ENCODE results near the gene CYYR1. TPM values are rescaled to one million over a fixed set of nuclear protein-coding genes. Genes with fewer than 3 reads are reported as not detected.

Gene CYYR1
- total and polyA plus RNA-seq, 7 experiments from 2014 or later = not detected

- no peak overlapping the region for H3K27ac Mint-ChIP-seq
- Histone ChIP-seq H3K27me3 (ENCODE audit: control insufficient read depth in 2 of 2, insufficient read depth in 2 of 2, low read length in 2 of 2) (no peaks in the 10 kb centered on the region), H3K4me3 (ENCODE audit: low read length) (no peak overlapping the region), H3K9me3 (ENCODE audit: control insufficient read depth in 2 of 3, low read length in 3 of 3) (no peaks in the 10 kb centered on the region), H3K4me1 (ENCODE audit: control insufficient read depth in 2 of 2, insufficient read depth in 2 of 2, low read length in 2 of 2) (no peaks in the 10 kb centered on the region), H3K27ac (ENCODE audit: low read depth, low read length) (no peak overlapping the region), H3K36me3 (ENCODE audit: control insufficient read depth in 2 of 3, insufficient read depth in 3 of 3, low read length in 3 of 3) (no peaks in the 10 kb centered on the region)
- peaks cover 0 to 16% (median 0%) of the 10 kb centered on the region in 5 donors for H3K27me3 Mint-ChIP-seq
- CTCF ChIA-PET = no interaction called here
- POLR2A ChIA-PET = no interaction called here
- no peaks in the 10 kb centered on the region for H3K4me1 Mint-ChIP-seq
- no peak overlapping the region for H3K4me3 Mint-ChIP-seq
- intact Hi-C loops (cut with micrococcal nuclease) = no loop called here
- no peak for ATAC-seq
- no peaks in the 10 kb centered on the region for H3K36me3 Mint-ChIP-seq
- peaks cover 0 to 4% (median 0%) of the 10 kb centered on the region in 11 donors for H3K9me3 Mint-ChIP-seq
- no peak for DNase-seq
Observed at GRCh38 chr21:26555540-26556146, 17.4 kb downstream of the CYYR1 start.

- intact Hi-C loops (cut with micrococcal nuclease) = no loop called here
- H3K4me3 Mint-ChIP-seq = no peak overlapping the region
- no peaks in the 10 kb centered on the region for H3K36me3 Mint-ChIP-seq
- ATAC-seq (no peak), DNase-seq (no peak)
- no peak overlapping the region for H3K4me3 ChIP-seq (ENCODE audit: low read length)
- no peaks in the 10 kb centered on the region for H3K27me3 ChIP-seq (ENCODE audit: control insufficient read depth in 2 of 2, insufficient read depth in 2 of 2, low read length in 2 of 2)
- no peak overlapping the region for H3K27ac ChIP-seq (ENCODE audit: low read depth, low read length)
- no peaks in the 10 kb centered on the region for H3K9me3 ChIP-seq (ENCODE audit: control insufficient read depth in 2 of 3, low read length in 3 of 3)
- H3K27ac Mint-ChIP-seq = no peak overlapping the region
- ChIA-PET CTCF (no interaction called here), POLR2A (no interaction called here)
- H3K27me3 Mint-ChIP-seq = peaks cover 0 to 9% (median 0%) of the 10 kb centered on the region in 5 donors
- H3K4me1 ChIP-seq (ENCODE audit: control insufficient read depth in 2 of 2, insufficient read depth in 2 of 2, low read length in 2 of 2) = no peaks in the 10 kb centered on the region
- no peaks in the 10 kb centered on the region for H3K4me1 Mint-ChIP-seq
- no peaks in the 10 kb centered on the region for H3K36me3 ChIP-seq (ENCODE audit: control insufficient read depth in 2 of 3, insufficient read depth in 3 of 3, low read length in 3 of 3)
- H3K9me3 Mint-ChIP-seq = peaks cover 0 to 4% (median 0%) of the 10 kb centered on the region in 11 donors
Observed at GRCh38 chr21:26554365-26554764, 18.7 kb downstream of the CYYR1 start.

- Histone ChIP-seq H3K27me3 (ENCODE audit: control insufficient read depth in 2 of 2, insufficient read depth in 2 of 2, low read length in 2 of 2) (no peaks in the 10 kb centered on the region), H3K9me3 (ENCODE audit: control insufficient read depth in 2 of 3, low read length in 3 of 3) (no peaks in the 10 kb centered on the region), H3K36me3 (ENCODE audit: control insufficient read depth in 2 of 3, insufficient read depth in 3 of 3, low read length in 3 of 3) (no peaks in the 10 kb centered on the region), H3K4me1 (ENCODE audit: control insufficient read depth in 2 of 2, insufficient read depth in 2 of 2, low read length in 2 of 2) (no peaks in the 10 kb centered on the region), H3K27ac (ENCODE audit: low read depth, low read length) (no peak overlapping the region), H3K4me3 (ENCODE audit: low read length) (no peak overlapping the region)
- Mint-ChIP-seq H3K4me3 (no peak overlapping the region), H3K36me3 (no peaks in the 10 kb centered on the region), H3K4me1 (no peaks in the 10 kb centered on the region), H3K27me3 (peaks cover 0 to 9% (median 0%) of the 10 kb centered on the region in 5 donors), H3K9me3 (peaks cover 0 to 4% (median 0%) of the 10 kb centered on the region in 11 donors), H3K27ac (no peak overlapping the region)
- DNase-seq = no peak
- ChIA-PET POLR2A (no interaction called here), CTCF (no interaction called here)
- no peak for ATAC-seq
- intact Hi-C loops (cut with micrococcal nuclease) = no loop called here
Observed at GRCh38 chr21:26553898-26554297, 19.2 kb downstream of the CYYR1 start.

GRCh38 chr21:26550326-26550725, 22.8 kb downstream of the CYYR1 start:
- Mint-ChIP-seq H3K36me3 (no peaks in the 10 kb centered on the region), H3K4me1 (no peaks in the 10 kb centered on the region), H3K4me3 (no peak overlapping the region), H3K9me3 (peaks cover 0 to 4% (median 0%) of the 10 kb centered on the region in 11 donors), H3K27me3 (peaks cover 0 to 14% (median 0%) of the 10 kb centered on the region in 5 donors), H3K27ac (no peak overlapping the region)
- intact Hi-C loops (cut with micrococcal nuclease) = no loop called here
- Histone ChIP-seq H3K36me3 (ENCODE audit: control insufficient read depth in 2 of 3, insufficient read depth in 3 of 3, low read length in 3 of 3) (no peaks in the 10 kb centered on the region), H3K4me3 (ENCODE audit: low read length) (no peak overlapping the region), H3K4me1 (ENCODE audit: control insufficient read depth in 2 of 2, insufficient read depth in 2 of 2, low read length in 2 of 2) (no peaks in the 10 kb centered on the region), H3K27me3 (ENCODE audit: control insufficient read depth in 2 of 2, insufficient read depth in 2 of 2, low read length in 2 of 2) (no peaks in the 10 kb centered on the region), H3K27ac (ENCODE audit: low read depth, low read length) (no peak overlapping the region), H3K9me3 (ENCODE audit: control insufficient read depth in 2 of 3, low read length in 3 of 3) (no peaks in the 10 kb centered on the region)
- POLR2A ChIA-PET = no interaction called here
- ATAC-seq (no peak), DNase-seq (no peak)
- CTCF ChIA-PET = no interaction called here

GRCh38 chr21:26546446-26547097, 26.5 kb downstream of the CYYR1 start:
- H3K36me3 Mint-ChIP-seq = no peaks in the 10 kb centered on the region
- Histone ChIP-seq H3K9me3 (ENCODE audit: control insufficient read depth in 2 of 3, low read length in 3 of 3) (no peaks in the 10 kb centered on the region), H3K36me3 (ENCODE audit: control insufficient read depth in 2 of 3, insufficient read depth in 3 of 3, low read length in 3 of 3) (no peaks in the 10 kb centered on the region), H3K4me3 (ENCODE audit: low read length) (no peak overlapping the region), H3K27me3 (ENCODE audit: control insufficient read depth in 2 of 2, insufficient read depth in 2 of 2, low read length in 2 of 2) (no peaks in the 10 kb centered on the region), H3K27ac (ENCODE audit: low read depth, low read length) (no peak overlapping the region), H3K4me1 (ENCODE audit: control insufficient read depth in 2 of 2, insufficient read depth in 2 of 2, low read length in 2 of 2) (no peaks in the 10 kb centered on the region)
- no peaks in the 10 kb centered on the region for H3K4me1 Mint-ChIP-seq
- ChIA-PET POLR2A (no interaction called here), CTCF (no interaction called here)
- H3K4me3 Mint-ChIP-seq = no peak overlapping the region
- peaks cover 0 to 6% (median 0%) of the 10 kb centered on the region in 5 donors for H3K27me3 Mint-ChIP-seq
- intact Hi-C loops (cut with micrococcal nuclease) = no loop called here
- DNase-seq = no peak
- H3K27ac Mint-ChIP-seq = no peak overlapping the region
- peaks cover 0 to 4% (median 0%) of the 10 kb centered on the region in 11 donors for H3K9me3 Mint-ChIP-seq
- ATAC-seq = no peak

- H3K36me3 Mint-ChIP-seq = no peaks in the 10 kb centered on the region
- H3K4me3 ChIP-seq (ENCODE audit: low read length) = no peak overlapping the region
- DNase-seq (no peak), ATAC-seq (no peak)
- H3K27ac ChIP-seq (ENCODE audit: low read depth, low read length) = no peak overlapping the region
- H3K27ac Mint-ChIP-seq = no peak overlapping the region
- H3K9me3 Mint-ChIP-seq = peaks cover 0 to 4% (median 0%) of the 10 kb centered on the region in 11 donors
- no peaks in the 10 kb centered on the region for H3K4me1 ChIP-seq (ENCODE audit: control insufficient read depth in 2 of 2, insufficient read depth in 2 of 2, low read length in 2 of 2)
- H3K27me3 ChIP-seq (ENCODE audit: control insufficient read depth in 2 of 2, insufficient read depth in 2 of 2, low read length in 2 of 2) = no peaks in the 10 kb centered on the region
- no peaks in the 10 kb centered on the region for H3K9me3 ChIP-seq (ENCODE audit: control insufficient read depth in 2 of 3, low read length in 3 of 3)
- H3K4me3 Mint-ChIP-seq = no peak overlapping the region
- intact Hi-C loops (cut with micrococcal nuclease) = no loop called here
- H3K27me3 Mint-ChIP-seq = peaks cover 0 to 6% (median 4%) of the 10 kb centered on the region in 5 donors
- CTCF ChIA-PET = no interaction called here
- POLR2A ChIA-PET = no interaction called here
- no peaks in the 10 kb centered on the region for H3K4me1 Mint-ChIP-seq
- H3K36me3 ChIP-seq (ENCODE audit: control insufficient read depth in 2 of 3, insufficient read depth in 3 of 3, low read length in 3 of 3) = no peaks in the 10 kb centered on the region
Observed at GRCh38 chr21:26544201-26544775, 28.8 kb downstream of the CYYR1 start.

- Mint-ChIP-seq H3K27ac (no peak overlapping the region), H3K9me3 (peaks cover 0 to 2% (median 0%) of the 10 kb centered on the region in 11 donors), H3K4me3 (no peak overlapping the region), H3K27me3 (peaks cover 0 to 4% (median 0%) of the 10 kb centered on the region in 5 donors), H3K4me1 (no peaks in the 10 kb centered on the region), H3K36me3 (no peaks in the 10 kb centered on the region)
- ChIA-PET CTCF (no interaction called here), POLR2A (no interaction called here)
- no peaks in the 10 kb centered on the region for H3K4me1 ChIP-seq (ENCODE audit: control insufficient read depth in 2 of 2, insufficient read depth in 2 of 2, low read length in 2 of 2)
- H3K27me3 ChIP-seq (ENCODE audit: control insufficient read depth in 2 of 2, insufficient read depth in 2 of 2, low read length in 2 of 2) = no peaks in the 10 kb centered on the region
- no peaks in the 10 kb centered on the region for H3K9me3 ChIP-seq (ENCODE audit: control insufficient read depth in 2 of 3, low read length in 3 of 3)
- no peak overlapping the region for H3K4me3 ChIP-seq (ENCODE audit: low read length)
- no peak for DNase-seq
- no peak for ATAC-seq
- no peaks in the 10 kb centered on the region for H3K36me3 ChIP-seq (ENCODE audit: control insufficient read depth in 2 of 3, insufficient read depth in 3 of 3, low read length in 3 of 3)
- no peak overlapping the region for H3K27ac ChIP-seq (ENCODE audit: low read depth, low read length)
- intact Hi-C loops (cut with micrococcal nuclease) = no loop called here
Observed at GRCh38 chr21:26540651-26541050, 32.4 kb downstream of the CYYR1 start.
